Activated B cell treated with CpG ODN at 0.5 μM for 24 hours (primary cell): ENCODE measurements around the gene AGBL4. TPM values are rescaled to one million over a fixed set of nuclear protein-coding genes. Genes with fewer than 3 reads are reported as not detected.

ENCODE experiments used
- ATAC-seq: fragments of 200-7000 bp; cut with Tn5 transposase; one replicate; pipeline ENCODE4 v1.10.0; 2021; ENCODE audit warnings: low read depth, mild to moderate bottlenecking, moderate library complexity
- CTCF ChIA-PET: fragments of 350-600 bp; sonication (Branson Sonifier 250); formaldehyde crosslinking; loops from one replicate; lab custom pipeline; 2021; ENCODE audit warnings: antibody characterized with exemption; lab: Charles Lee
- POLR2A ChIA-PET: fragments of 350-600 bp; sonication (Branson Sonifier 250); formaldehyde crosslinking; loops from one replicate; lab custom pipeline; 2021; ENCODE audit warnings: antibody characterized with exemption; lab: Charles Lee
- DNase-seq: peaks from one replicate; pipeline ENCODE4 v3.0.0; 2022
- H3K27ac Mint-ChIP-seq: one replicate; pipeline ENCODE4 v1.8.0; 2020; ENCODE audit warnings: mixed read lengths
- H3K27me3 Mint-ChIP-seq: one replicate; pipeline ENCODE4 v1.8.0; 2021; ENCODE audit warnings: mixed read lengths
- H3K36me3 Mint-ChIP-seq: one replicate; pipeline ENCODE4 v1.8.0; 2021; ENCODE audit warnings: low read depth, mixed read lengths
- H3K4me1 Mint-ChIP-seq: one replicate; pipeline ENCODE4 v1.8.0; 2021; ENCODE audit warnings: mixed read lengths
- H3K4me3 Mint-ChIP-seq: one replicate; pipeline ENCODE4 v1.8.0; 2020; ENCODE audit warnings: mild to moderate bottlenecking, mixed read lengths
- H3K9me3 Mint-ChIP-seq: one replicate; pipeline ENCODE4 v1.8.0; 2020; ENCODE audit warnings: mixed read lengths
- intact Hi-C: fragments of 100-400 bp; cut with micrococcal nuclease; formaldehyde crosslinking; loops from one replicate; pipeline ENCODE4 v1.15.1; 2024
- total RNA-seq: library from RNA; stranded (reverse); gene quantifications from 2 replicates; pipeline ENCODE4 v1.2.3, GENCODE V29; 2022
- TF ChIP-seq, protein P1 (sequence below): fragments of 200-600 bp; IDR thresholded peaks from one replicate; pipeline ENCODE4 v1.8.0; 2022; ENCODE audit warnings: antibody characterized with exemption, mild to moderate bottlenecking

The AGBL4 gene
- total RNA-seq, 1 donor from 2014 or later: 0.24 TPM

DNA sequence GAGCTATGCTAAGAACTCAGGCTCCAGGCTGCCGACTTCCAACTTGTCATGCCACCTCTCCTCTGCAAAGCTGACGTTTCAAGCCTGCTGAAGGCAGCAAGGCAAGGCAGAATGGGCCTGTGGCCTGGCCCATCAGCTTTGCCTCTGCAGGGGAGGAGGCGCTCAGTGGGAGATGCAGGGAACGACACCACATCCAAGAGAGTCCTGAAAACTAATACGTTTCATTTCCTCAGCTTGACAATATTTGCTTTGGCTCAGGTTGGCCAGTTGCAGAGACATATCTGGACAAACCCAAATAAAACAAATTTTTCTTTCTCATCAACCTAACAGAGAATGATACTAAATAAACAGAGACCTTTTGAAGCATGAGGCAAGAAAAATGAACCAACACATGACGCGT lies 1282.4 kb downstream of the AGBL4 start:
- H3K4me1 Mint-ChIP-seq: peaks cover under 1% of the 10 kb centered on the region
- no peaks in the 10 kb centered on the region for H3K9me3 Mint-ChIP-seq
- TF ChIP-seq, protein P1, sequence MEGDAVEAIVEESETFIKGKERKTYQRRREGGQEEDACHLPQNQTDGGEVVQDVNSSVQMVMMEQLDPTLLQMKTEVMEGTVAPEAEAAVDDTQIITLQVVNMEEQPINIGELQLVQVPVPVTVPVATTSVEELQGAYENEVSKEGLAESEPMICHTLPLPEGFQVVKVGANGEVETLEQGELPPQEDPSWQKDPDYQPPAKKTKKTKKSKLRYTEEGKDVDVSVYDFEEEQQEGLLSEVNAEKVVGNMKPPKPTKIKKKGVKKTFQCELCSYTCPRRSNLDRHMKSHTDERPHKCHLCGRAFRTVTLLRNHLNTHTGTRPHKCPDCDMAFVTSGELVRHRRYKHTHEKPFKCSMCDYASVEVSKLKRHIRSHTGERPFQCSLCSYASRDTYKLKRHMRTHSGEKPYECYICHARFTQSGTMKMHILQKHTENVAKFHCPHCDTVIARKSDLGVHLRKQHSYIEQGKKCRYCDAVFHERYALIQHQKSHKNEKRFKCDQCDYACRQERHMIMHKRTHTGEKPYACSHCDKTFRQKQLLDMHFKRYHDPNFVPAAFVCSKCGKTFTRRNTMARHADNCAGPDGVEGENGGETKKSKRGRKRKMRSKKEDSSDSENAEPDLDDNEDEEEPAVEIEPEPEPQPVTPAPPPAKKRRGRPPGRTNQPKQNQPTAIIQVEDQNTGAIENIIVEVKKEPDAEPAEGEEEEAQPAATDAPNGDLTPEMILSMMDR: no peak
- POLR2A ChIA-PET: interaction anchor here (0.6 kb wide), 1 partner anchor 106 kb away, joined by 6 read pairs; no protein-coding TSS in a partner anchor
- CTCF ChIA-PET: interaction anchor here (1.2 kb wide), 1 partner anchor 76 kb away, joined by 5 read pairs; no protein-coding TSS in a partner anchor
- H3K36me3 Mint-ChIP-seq: peaks cover 84% of the 10 kb centered on the region
- no peaks in the 10 kb centered on the region for H3K27me3 Mint-ChIP-seq
- no peak overlapping the region for H3K27ac Mint-ChIP-seq
- ATAC-seq (no peak), DNase-seq (no peak)
- H3K4me3 Mint-ChIP-seq: no peak overlapping the region
- intact Hi-C loops: no loop called here

GRCh38 chr1:48740621-48741020 lies 1283.1 kb downstream of the AGBL4 start:
- Mint-ChIP-seq H3K27ac (no peak overlapping the region), H3K4me1 (no peaks in the 10 kb centered on the region), H3K9me3 (no peaks in the 10 kb centered on the region), H3K36me3 (peaks cover 80% of the 10 kb centered on the region), H3K27me3 (no peaks in the 10 kb centered on the region), H3K4me3 (no peak overlapping the region)
- ATAC-seq: no peak
- TF ChIP-seq, protein P1: no peak
- DNase-seq: no peak
- intact Hi-C loops: no loop called here
- CTCF ChIA-PET: interaction anchor here (1.2 kb wide), 1 partner anchor 77 kb away, joined by 5 read pairs; no protein-coding TSS in a partner anchor
- POLR2A ChIA-PET: no interaction called here

- POLR2A ChIA-PET: no interaction called here
- Mint-ChIP-seq H3K4me1 (no peaks in the 10 kb centered on the region), H3K27ac (no peak overlapping the region), H3K9me3 (no peaks in the 10 kb centered on the region), H3K36me3 (peaks cover 65% of the 10 kb centered on the region), H3K27me3 (no peaks in the 10 kb centered on the region), H3K4me3 (no peak overlapping the region)
- CTCF ChIA-PET: interaction anchor here (1.4 kb wide), 1 partner anchor 79 kb away, joined by 4 read pairs; no protein-coding TSS in a partner anchor
- TF ChIP-seq, protein P1: no peak
- ATAC-seq: no peak
- no peak for DNase-seq
- intact Hi-C loops: no loop called here
These were observed 1284.7 kb downstream of the AGBL4 start for GRCh38 chr1:48739091-48739490.

- POLR2A ChIA-PET: no interaction called here
- no peak overlapping the region for H3K27ac Mint-ChIP-seq
- CTCF ChIA-PET: interaction anchor here (1.4 kb wide), 1 partner anchor 79 kb away, joined by 4 read pairs; no protein-coding TSS in a partner anchor
- intact Hi-C loops: no loop called here
- H3K9me3 Mint-ChIP-seq: no peaks in the 10 kb centered on the region
- H3K4me3 Mint-ChIP-seq: no peak overlapping the region
- TF ChIP-seq, protein P1: no peak
- H3K36me3 Mint-ChIP-seq: peaks cover 59% of the 10 kb centered on the region
- DNase-seq (no peak), ATAC-seq (no peak)
- no peaks in the 10 kb centered on the region for H3K27me3 Mint-ChIP-seq
- H3K4me1 Mint-ChIP-seq: no peaks in the 10 kb centered on the region
These were observed 1285.4 kb downstream of the AGBL4 start for GRCh38 chr1:48738356-48738755.

DNA sequence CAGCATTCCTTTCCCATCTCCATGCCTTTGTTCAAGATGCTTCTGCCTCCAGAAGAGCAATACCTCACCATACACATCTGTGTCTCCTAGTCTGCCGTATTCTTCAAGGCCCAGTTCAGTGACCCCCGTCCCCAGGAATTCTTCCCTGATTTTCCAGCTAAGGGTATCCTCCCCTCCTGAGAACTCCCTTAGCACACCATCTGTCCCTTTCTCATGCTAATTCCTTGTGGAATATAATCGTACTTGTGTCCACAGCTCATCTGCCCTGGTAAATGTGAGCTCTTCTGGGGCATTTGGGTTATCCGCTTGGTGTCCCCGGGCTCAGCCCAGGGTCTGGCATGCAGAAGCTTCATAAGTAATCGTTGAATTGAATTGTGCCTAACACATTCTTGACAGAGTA lies 1288.0 kb downstream of the AGBL4 start:
- ChIA-PET CTCF (no interaction called here), POLR2A (no interaction called here)
- TF ChIP-seq, protein P1: no peak
- no peaks in the 10 kb centered on the region for H3K9me3 Mint-ChIP-seq
- no peaks in the 10 kb centered on the region for H3K27me3 Mint-ChIP-seq
- DNase-seq (no peak), ATAC-seq (no peak)
- no peak overlapping the region for H3K27ac Mint-ChIP-seq
- intact Hi-C loops: no loop called here
- H3K4me3 Mint-ChIP-seq: no peak overlapping the region
- H3K36me3 Mint-ChIP-seq: peaks cover 36% of the 10 kb centered on the region
- no peaks in the 10 kb centered on the region for H3K4me1 Mint-ChIP-seq
